ENCODE results near the gene ERMP1.

ERMP1 gene

GRCh38 chr9:5869315-5870019 is 36.5 kb upstream of the ERMP1 start:
- Histone ChIP-seq H3K9me3 (ENCODE audit: insufficient read depth, low read depth, low read length) (no peaks in the 10 kb centered on the region), H3K27ac (ENCODE audit: low read length) (no peak overlapping the region), H3K4me1 (ENCODE audit: insufficient read depth, low read length) (peaks cover 7% of the 10 kb centered on the region), H3K4me3 (ENCODE audit: low read length) (no peak overlapping the region), H3K27me3 (ENCODE audit: insufficient read depth, low read length) (no peaks in the 10 kb centered on the region), H3K9ac (ENCODE audit: low read depth, low read length) (no peak overlapping the region), H3K36me3 (ENCODE audit: insufficient read depth, low read depth, low read length) (no peaks in the 10 kb centered on the region)

- H3K9ac ChIP-seq (ENCODE audit: low read depth, low read length) = no peak overlapping the region
- no peak overlapping the region for H3K27ac ChIP-seq (ENCODE audit: low read length)
- H3K4me3 ChIP-seq (ENCODE audit: low read length) = no peak overlapping the region
- peaks cover 7% of the 10 kb centered on the region for H3K4me1 ChIP-seq (ENCODE audit: insufficient read depth, low read length)
- H3K27me3 ChIP-seq (ENCODE audit: insufficient read depth, low read length) = no peaks in the 10 kb centered on the region
- H3K36me3 ChIP-seq (ENCODE audit: insufficient read depth, low read depth, low read length) = no peaks in the 10 kb centered on the region
- no peaks in the 10 kb centered on the region for H3K9me3 ChIP-seq (ENCODE audit: insufficient read depth, low read depth, low read length)
Measured at GRCh38 chr9:5868235-5868634, 35.3 kb upstream of the ERMP1 start.

- H3K9ac ChIP-seq (ENCODE audit: low read depth, low read length) = no peak overlapping the region
- H3K4me3 ChIP-seq (ENCODE audit: low read length) = no peak overlapping the region
- H3K36me3 ChIP-seq (ENCODE audit: insufficient read depth, low read depth, low read length) = no peaks in the 10 kb centered on the region
- peaks cover 7% of the 10 kb centered on the region for H3K4me1 ChIP-seq (ENCODE audit: insufficient read depth, low read length)
- H3K27me3 ChIP-seq (ENCODE audit: insufficient read depth, low read length) = no peaks in the 10 kb centered on the region
- no peak overlapping the region for H3K27ac ChIP-seq (ENCODE audit: low read length)
- H3K9me3 ChIP-seq (ENCODE audit: insufficient read depth, low read depth, low read length) = no peaks in the 10 kb centered on the region
Measured at GRCh38 chr9:5866685-5867084, 33.8 kb upstream of the ERMP1 start.

GRCh38 chr9:5866272-5866671 is 33.4 kb upstream of the ERMP1 start:
- no peak overlapping the region for H3K27ac ChIP-seq (ENCODE audit: low read length)
- no peaks in the 10 kb centered on the region for H3K36me3 ChIP-seq (ENCODE audit: insufficient read depth, low read depth, low read length)
- H3K4me1 ChIP-seq (ENCODE audit: insufficient read depth, low read length) = peaks cover 7% of the 10 kb centered on the region
- H3K4me3 ChIP-seq (ENCODE audit: low read length) = no peak overlapping the region
- H3K9ac ChIP-seq (ENCODE audit: low read depth, low read length) = no peak overlapping the region
- H3K27me3 ChIP-seq (ENCODE audit: insufficient read depth, low read length) = no peaks in the 10 kb centered on the region
- no peaks in the 10 kb centered on the region for H3K9me3 ChIP-seq (ENCODE audit: insufficient read depth, low read depth, low read length)

GRCh38 chr9:5864446-5864845 is 31.5 kb upstream of the ERMP1 start:
- Histone ChIP-seq H3K4me3 (ENCODE audit: low read length) (no peak overlapping the region), H3K9me3 (ENCODE audit: insufficient read depth, low read depth, low read length) (no peaks in the 10 kb centered on the region), H3K27me3 (ENCODE audit: insufficient read depth, low read length) (no peaks in the 10 kb centered on the region), H3K4me1 (ENCODE audit: insufficient read depth, low read length) (peaks cover 7% of the 10 kb centered on the region), H3K27ac (ENCODE audit: low read length) (no peak overlapping the region), H3K9ac (ENCODE audit: low read depth, low read length) (no peak overlapping the region), H3K36me3 (ENCODE audit: insufficient read depth, low read depth, low read length) (no peaks in the 10 kb centered on the region)

GRCh38 chr9:5863092-5863746 is 30.3 kb upstream of the ERMP1 start:
- H3K36me3 ChIP-seq (ENCODE audit: insufficient read depth, low read depth, low read length) = no peaks in the 10 kb centered on the region
- H3K4me3 ChIP-seq (ENCODE audit: low read length) = no peak overlapping the region
- H3K9me3 ChIP-seq (ENCODE audit: insufficient read depth, low read depth, low read length) = no peaks in the 10 kb centered on the region
- H3K27me3 ChIP-seq (ENCODE audit: insufficient read depth, low read length) = no peaks in the 10 kb centered on the region
- no peak overlapping the region for H3K27ac ChIP-seq (ENCODE audit: low read length)
- no peak overlapping the region for H3K9ac ChIP-seq (ENCODE audit: low read depth, low read length)
- H3K4me1 ChIP-seq (ENCODE audit: insufficient read depth, low read length) = peaks cover 7% of the 10 kb centered on the region

- Histone ChIP-seq H3K36me3 (ENCODE audit: insufficient read depth, low read depth, low read length) (no peaks in the 10 kb centered on the region), H3K9me3 (ENCODE audit: insufficient read depth, low read depth, low read length) (no peaks in the 10 kb centered on the region), H3K4me1 (ENCODE audit: insufficient read depth, low read length) (no peaks in the 10 kb centered on the region), H3K9ac (ENCODE audit: low read depth, low read length) (no peak overlapping the region), H3K4me3 (ENCODE audit: low read length) (no peak overlapping the region), H3K27ac (ENCODE audit: low read length) (no peak overlapping the region), H3K27me3 (ENCODE audit: insufficient read depth, low read length) (no peaks in the 10 kb centered on the region)
Measured at GRCh38 chr9:5858833-5859232, 25.9 kb upstream of the ERMP1 start.

GRCh38 chr9:5857928-5858327 is 25.0 kb upstream of the ERMP1 start:
- H3K36me3 ChIP-seq (ENCODE audit: insufficient read depth, low read depth, low read length) = no peaks in the 10 kb centered on the region

GRCh38 chr9:5854063-5854790 is 21.3 kb upstream of the ERMP1 start:
- H3K36me3 ChIP-seq (ENCODE audit: insufficient read depth, low read depth, low read length) = no peaks in the 10 kb centered on the region
- H3K27ac ChIP-seq (ENCODE audit: low read length) = no peak overlapping the region

More at GRCh38 chr9:5857928-5858327, 25.0 kb upstream of the ERMP1 start:
- Histone ChIP-seq H3K27ac (ENCODE audit: low read length) (no peak overlapping the region), H3K9me3 (ENCODE audit: insufficient read depth, low read depth, low read length) (no peaks in the 10 kb centered on the region), H3K27me3 (ENCODE audit: insufficient read depth, low read length) (no peaks in the 10 kb centered on the region), H3K4me1 (ENCODE audit: insufficient read depth, low read length) (no peaks in the 10 kb centered on the region), H3K9ac (ENCODE audit: low read depth, low read length) (no peak overlapping the region), H3K4me3 (ENCODE audit: low read length) (no peak overlapping the region)

GRCh38 chr9:5853617-5854016 is 20.7 kb upstream of the ERMP1 start:
- no peak overlapping the region for H3K9ac ChIP-seq (ENCODE audit: low read depth, low read length)
- no peak overlapping the region for H3K27ac ChIP-seq (ENCODE audit: low read length)
- H3K4me1 ChIP-seq (ENCODE audit: insufficient read depth, low read length) = no peaks in the 10 kb centered on the region
- no peak overlapping the region for H3K4me3 ChIP-seq (ENCODE audit: low read length)
- H3K9me3 ChIP-seq (ENCODE audit: insufficient read depth, low read depth, low read length) = no peaks in the 10 kb centered on the region
- no peaks in the 10 kb centered on the region for H3K27me3 ChIP-seq (ENCODE audit: insufficient read depth, low read length)
- H3K36me3 ChIP-seq (ENCODE audit: insufficient read depth, low read depth, low read length) = no peaks in the 10 kb centered on the region

More at GRCh38 chr9:5854063-5854790, 21.3 kb upstream of the ERMP1 start:
- Histone ChIP-seq H3K9me3 (ENCODE audit: insufficient read depth, low read depth, low read length) (no peaks in the 10 kb centered on the region), H3K4me3 (ENCODE audit: low read length) (no peak overlapping the region), H3K27me3 (ENCODE audit: insufficient read depth, low read length) (no peaks in the 10 kb centered on the region), H3K4me1 (ENCODE audit: insufficient read depth, low read length) (no peaks in the 10 kb centered on the region), H3K9ac (ENCODE audit: low read depth, low read length) (no peak overlapping the region)

- Histone ChIP-seq H3K27me3 (ENCODE audit: insufficient read depth, low read length) (no peaks in the 10 kb centered on the region), H3K27ac (ENCODE audit: low read length) (no peak overlapping the region), H3K4me3 (ENCODE audit: low read length) (no peak overlapping the region), H3K9me3 (ENCODE audit: insufficient read depth, low read depth, low read length) (no peaks in the 10 kb centered on the region), H3K4me1 (ENCODE audit: insufficient read depth, low read length) (no peaks in the 10 kb centered on the region), H3K9ac (ENCODE audit: low read depth, low read length) (no peak overlapping the region), H3K36me3 (ENCODE audit: insufficient read depth, low read depth, low read length) (no peaks in the 10 kb centered on the region)
Measured at GRCh38 chr9:5852987-5853386, 20.1 kb upstream of the ERMP1 start.

GRCh38 chr9:5851445-5851844 is 18.5 kb upstream of the ERMP1 start:
- Histone ChIP-seq H3K27ac (ENCODE audit: low read length) (no peak overlapping the region), H3K36me3 (ENCODE audit: insufficient read depth, low read depth, low read length) (no peaks in the 10 kb centered on the region), H3K9ac (ENCODE audit: low read depth, low read length) (no peak overlapping the region), H3K9me3 (ENCODE audit: insufficient read depth, low read depth, low read length) (no peaks in the 10 kb centered on the region), H3K4me3 (ENCODE audit: low read length) (no peak overlapping the region), H3K4me1 (ENCODE audit: insufficient read depth, low read length) (no peaks in the 10 kb centered on the region), H3K27me3 (ENCODE audit: insufficient read depth, low read length) (no peaks in the 10 kb centered on the region)
